ENCODE data around the gene RALGDS. TPM values are rescaled to one million over a fixed set of nuclear protein-coding genes. Genes with fewer than 3 reads are reported as not detected.

Gene RALGDS
- total RNA-seq, 2 donors from 2014 or later: 28.0 to 30.7 TPM

GRCh38 chr9:133131506-133131905, 10.5 kb upstream of the RALGDS start:
- no peaks in the 10 kb centered on the region for H3K36me3 ChIP-seq (ENCODE audit: control insufficient read depth, insufficient read depth, low read length)
- no peak overlapping the region for H3K27ac ChIP-seq (ENCODE audit: low read depth, low read length)
- H3K9me3 ChIP-seq (ENCODE audit: control insufficient read depth, low read length): no peaks in the 10 kb centered on the region
- Mint-ChIP-seq H3K27me3 (ENCODE audit: insufficient read depth) (peaks cover 2% of the 10 kb centered on the region), H3K4me1 (peaks cover 12% of the 10 kb centered on the region), H3K9me3 (no peaks in the 10 kb centered on the region), H3K36me3 (ENCODE audit: low read depth) (peaks cover 1% of the 10 kb centered on the region), H3K27ac (no peak overlapping the region), H3K4me3 (no peak overlapping the region)
- H3K4me1 ChIP-seq (ENCODE audit: control insufficient read depth, insufficient read depth, low read length): peaks cover 15% of the 10 kb centered on the region
- no peak for DNase-seq
- H3K27me3 ChIP-seq (ENCODE audit: control insufficient read depth, insufficient read depth, low read length, poor library complexity, severe bottlenecking): no peaks in the 10 kb centered on the region
- no peak overlapping the region for H3K4me3 ChIP-seq (ENCODE audit: low read length)
- 79 to 93% methylated on average over 3 to 5 of the region's 5 CpGs for WGBS, 2 experiments (ENCODE audit: insufficient coverage in 1 of 2, insufficient read length in 1 of 2)
- TF ChIP-seq CTCF (conservative IDR thresholded peaks at IDR 0.05): no peak
- H3K9ac ChIP-seq (ENCODE audit: extremely low read depth, low read length, poor library complexity, severe bottlenecking): no peak overlapping the region

GRCh38 chr9:133130685-133131244, 9.7 kb upstream of the RALGDS start:
- Histone ChIP-seq H3K9me3 (ENCODE audit: control insufficient read depth, low read length) (no peaks in the 10 kb centered on the region), H3K27ac (ENCODE audit: low read depth, low read length) (no peak overlapping the region), H3K9ac (ENCODE audit: extremely low read depth, low read length, poor library complexity, severe bottlenecking) (no peak overlapping the region), H3K4me1 (ENCODE audit: control insufficient read depth, insufficient read depth, low read length) (peaks cover 15% of the 10 kb centered on the region), H3K36me3 (ENCODE audit: control insufficient read depth, insufficient read depth, low read length) (no peaks in the 10 kb centered on the region), H3K27me3 (ENCODE audit: control insufficient read depth, insufficient read depth, low read length, poor library complexity, severe bottlenecking) (no peaks in the 10 kb centered on the region), H3K4me3 (ENCODE audit: low read length) (no peak overlapping the region)
- Mint-ChIP-seq H3K4me1 (peaks cover 12% of the 10 kb centered on the region), H3K9me3 (no peaks in the 10 kb centered on the region), H3K27me3 (ENCODE audit: insufficient read depth) (peaks cover 4% of the 10 kb centered on the region), H3K36me3 (ENCODE audit: low read depth) (peaks cover 1% of the 10 kb centered on the region), H3K4me3 (no peak overlapping the region), H3K27ac (no peak overlapping the region)
- WGBS, 2 experiments (ENCODE audit: insufficient coverage in 1 of 2, insufficient read length in 1 of 2): 83 to 92% methylated on average over 4 to 10 of the region's 10 CpGs
- TF ChIP-seq CTCF (conservative IDR thresholded peaks at IDR 0.05): no peak
- no peak for DNase-seq

GRCh38 chr9:133129001-133129795, 8.2 kb upstream of the RALGDS start:
- H3K4me1 ChIP-seq (ENCODE audit: control insufficient read depth, insufficient read depth, low read length): peaks cover 13% of the 10 kb centered on the region
- H3K27me3 Mint-ChIP-seq (ENCODE audit: insufficient read depth): peaks cover 12% of the 10 kb centered on the region
- no peak for TF ChIP-seq CTCF (conservative IDR thresholded peaks at IDR 0.05)
- H3K27ac ChIP-seq (ENCODE audit: low read depth, low read length): no peak overlapping the region
- H3K9me3 ChIP-seq (ENCODE audit: control insufficient read depth, low read length): no peaks in the 10 kb centered on the region
- H3K27me3 ChIP-seq (ENCODE audit: control insufficient read depth, insufficient read depth, low read length, poor library complexity, severe bottlenecking): no peaks in the 10 kb centered on the region
- DNase-seq: no peak
- H3K4me3 ChIP-seq (ENCODE audit: low read length): no peak overlapping the region
- H3K9ac ChIP-seq (ENCODE audit: extremely low read depth, low read length, poor library complexity, severe bottlenecking): no peak overlapping the region
- no peaks in the 10 kb centered on the region for H3K36me3 ChIP-seq (ENCODE audit: control insufficient read depth, insufficient read depth, low read length)
- H3K9me3 Mint-ChIP-seq: no peaks in the 10 kb centered on the region
- H3K36me3 Mint-ChIP-seq (ENCODE audit: low read depth): peaks cover 3% of the 10 kb centered on the region
- no peak overlapping the region for H3K27ac Mint-ChIP-seq
- WGBS, 2 experiments (ENCODE audit: insufficient coverage in 1 of 2, insufficient read length in 1 of 2): 93 to 96% methylated on average over 23 to 29 of the region's 29 CpGs
- no peak overlapping the region for H3K4me3 Mint-ChIP-seq
- peaks cover 8% of the 10 kb centered on the region for H3K4me1 Mint-ChIP-seq
